ENCODE measurements around the gene DDX60. TPM values are rescaled to one million over a fixed set of nuclear protein-coding genes. Genes with fewer than 3 reads are reported as not detected.
"Not testable (repeated sequence)": the region's sequence is repeated elsewhere in the genome, so short reads cannot be mapped to it uniquely, and the experiment has no call there.

Gene DDX60
- total RNA-seq, 1 experiment from 2014 or later = 3.3 TPM

DNA sequence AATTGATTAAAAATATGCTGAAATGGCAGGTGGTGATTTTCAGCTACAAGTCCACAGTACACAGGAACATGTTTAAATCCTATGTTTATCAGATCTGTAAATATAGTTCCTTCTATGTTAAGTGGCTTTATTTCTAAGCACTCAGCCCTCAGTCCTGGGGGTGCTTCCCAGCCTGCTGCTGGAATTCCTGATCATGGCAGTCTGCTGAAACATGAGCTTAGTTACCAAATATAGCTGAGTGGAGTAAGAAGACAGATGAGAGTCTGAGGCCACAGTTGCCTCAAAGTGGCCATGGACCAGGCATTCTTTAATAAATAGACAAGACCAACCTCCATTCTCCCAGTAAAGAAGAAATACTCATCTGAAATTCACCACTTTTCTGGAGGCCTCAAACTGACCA is 17.1 kb upstream of the DDX60 start:
- no peak for DNase-seq (ENCODE audit: low spot score)
- CTCF ChIA-PET = no interaction called here
- Histone ChIP-seq H3K4me1 (ENCODE audit: insufficient read depth, low read length, poor library complexity, severe bottlenecking) (no peaks in the 10 kb centered on the region), H3K27me3 (replicated peaks; ENCODE audit: insufficient read depth, low read depth, low read length, poor library complexity) (no peaks in the 10 kb centered on the region), H3K27ac (ENCODE audit: low read depth, low read length, poor library complexity, severe bottlenecking) (no peak overlapping the region), H3K36me3 (ENCODE audit: insufficient read depth, low read length, poor library complexity, severe bottlenecking) (no peaks in the 10 kb centered on the region), H3K9me3 (ENCODE audit: low read depth, low read length, poor library complexity, severe bottlenecking) (no peaks in the 10 kb centered on the region), H3K4me3 (ENCODE audit: low read depth, low read length, poor library complexity, severe bottlenecking) (no peak overlapping the region)
- intact Hi-C loops (cut with micrococcal nuclease; ENCODE audit: unreplicated experiment) = no loop called here
- TF ChIP-seq EZH2 (IDR thresholded peaks at IDR 0.05; ENCODE audit: borderline replicate concordance, low read depth, low read length, poor library complexity, severe bottlenecking) = no peak
- TF ChIP-seq, protein P1, sequence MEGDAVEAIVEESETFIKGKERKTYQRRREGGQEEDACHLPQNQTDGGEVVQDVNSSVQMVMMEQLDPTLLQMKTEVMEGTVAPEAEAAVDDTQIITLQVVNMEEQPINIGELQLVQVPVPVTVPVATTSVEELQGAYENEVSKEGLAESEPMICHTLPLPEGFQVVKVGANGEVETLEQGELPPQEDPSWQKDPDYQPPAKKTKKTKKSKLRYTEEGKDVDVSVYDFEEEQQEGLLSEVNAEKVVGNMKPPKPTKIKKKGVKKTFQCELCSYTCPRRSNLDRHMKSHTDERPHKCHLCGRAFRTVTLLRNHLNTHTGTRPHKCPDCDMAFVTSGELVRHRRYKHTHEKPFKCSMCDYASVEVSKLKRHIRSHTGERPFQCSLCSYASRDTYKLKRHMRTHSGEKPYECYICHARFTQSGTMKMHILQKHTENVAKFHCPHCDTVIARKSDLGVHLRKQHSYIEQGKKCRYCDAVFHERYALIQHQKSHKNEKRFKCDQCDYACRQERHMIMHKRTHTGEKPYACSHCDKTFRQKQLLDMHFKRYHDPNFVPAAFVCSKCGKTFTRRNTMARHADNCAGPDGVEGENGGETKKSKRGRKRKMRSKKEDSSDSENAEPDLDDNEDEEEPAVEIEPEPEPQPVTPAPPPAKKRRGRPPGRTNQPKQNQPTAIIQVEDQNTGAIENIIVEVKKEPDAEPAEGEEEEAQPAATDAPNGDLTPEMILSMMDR (conservative IDR thresholded peaks at IDR 0.05; ENCODE audit: low read depth, low read length) = no peak
- POLR2A ChIA-PET (ENCODE audit: low non-redundant PET) = no interaction called here
- no TSS peak for BruUV-seq (replicated peaks)

DNA sequence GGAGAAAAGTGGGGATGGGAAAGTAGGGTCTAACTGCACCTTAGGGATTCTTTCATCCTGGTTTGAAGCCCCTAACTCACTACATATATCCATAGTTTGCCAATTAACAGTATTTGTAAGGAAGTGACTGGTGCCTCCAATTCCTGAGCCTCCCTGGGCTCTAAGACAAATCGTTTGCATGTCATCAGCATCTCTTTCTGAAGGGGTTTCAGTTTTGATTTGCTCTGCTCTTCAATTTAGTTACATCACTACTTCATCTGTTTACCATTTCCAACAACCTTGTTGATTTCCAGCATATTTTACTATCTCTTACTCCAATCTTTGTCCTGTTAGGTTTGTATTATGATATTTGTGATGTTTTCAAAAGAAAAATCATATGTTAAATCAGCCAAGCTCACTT is 15.5 kb upstream of the DDX60 start:
- no peaks in the 10 kb centered on the region for H3K36me3 ChIP-seq (ENCODE audit: insufficient read depth, low read length, poor library complexity, severe bottlenecking)
- intact Hi-C loops (cut with micrococcal nuclease; ENCODE audit: unreplicated experiment) = no loop called here
- no peaks in the 10 kb centered on the region for H3K27me3 ChIP-seq (replicated peaks; ENCODE audit: insufficient read depth, low read depth, low read length, poor library complexity)
- ChIA-PET POLR2A (ENCODE audit: low non-redundant PET) (no interaction called here), CTCF (no interaction called here)
- no peaks in the 10 kb centered on the region for H3K4me1 ChIP-seq (ENCODE audit: insufficient read depth, low read length, poor library complexity, severe bottlenecking)
- H3K4me3 ChIP-seq (ENCODE audit: low read depth, low read length, poor library complexity, severe bottlenecking) = no peak overlapping the region
- no peaks in the 10 kb centered on the region for H3K9me3 ChIP-seq (ENCODE audit: low read depth, low read length, poor library complexity, severe bottlenecking)
- no peak for DNase-seq (ENCODE audit: low spot score)
- H3K27ac ChIP-seq (ENCODE audit: low read depth, low read length, poor library complexity, severe bottlenecking) = no peak overlapping the region
- no TSS peak for BruUV-seq (replicated peaks)
- TF ChIP-seq, protein P1 (conservative IDR thresholded peaks at IDR 0.05; ENCODE audit: low read depth, low read length) = no peak
- TF ChIP-seq EZH2 (IDR thresholded peaks at IDR 0.05; ENCODE audit: borderline replicate concordance, low read depth, low read length, poor library complexity, severe bottlenecking) = no peak

DNA sequence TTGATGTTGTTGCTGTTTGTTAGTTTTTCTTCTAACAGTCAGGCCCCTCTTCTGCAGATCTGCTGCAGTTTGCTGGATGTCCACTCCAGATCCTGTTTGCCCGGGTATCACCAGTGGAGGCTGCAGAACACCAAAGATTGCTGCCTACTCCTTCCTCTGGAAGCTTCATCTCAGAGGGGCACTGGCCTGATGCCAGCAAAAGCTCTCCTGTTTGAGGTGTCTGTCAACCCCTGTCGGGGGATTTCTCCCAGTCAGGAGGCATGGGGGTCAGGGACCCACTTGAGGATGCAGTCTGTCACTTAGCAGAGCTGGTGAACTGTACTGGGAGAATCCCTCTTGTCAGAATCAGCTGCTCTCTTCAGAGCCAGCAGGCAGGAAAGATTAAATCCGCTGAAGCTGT is 12.0 kb upstream of the DDX60 start:
- H3K4me3 ChIP-seq (ENCODE audit: low read depth, low read length, poor library complexity, severe bottlenecking); H3K4me1 ChIP-seq (ENCODE audit: insufficient read depth, low read length, poor library complexity, severe bottlenecking); H3K9me3 ChIP-seq (ENCODE audit: low read depth, low read length, poor library complexity, severe bottlenecking); BruUV-seq (replicated peaks); H3K36me3 ChIP-seq (ENCODE audit: insufficient read depth, low read length, poor library complexity, severe bottlenecking); H3K27ac ChIP-seq (ENCODE audit: low read depth, low read length, poor library complexity, severe bottlenecking); intact Hi-C loops (cut with micrococcal nuclease; ENCODE audit: unreplicated experiment); H3K27me3 ChIP-seq (replicated peaks; ENCODE audit: insufficient read depth, low read depth, low read length, poor library complexity); POLR2A ChIA-PET (ENCODE audit: low non-redundant PET); DNase-seq (ENCODE audit: low spot score); CTCF ChIA-PET: not testable (repeated sequence)

DNA sequence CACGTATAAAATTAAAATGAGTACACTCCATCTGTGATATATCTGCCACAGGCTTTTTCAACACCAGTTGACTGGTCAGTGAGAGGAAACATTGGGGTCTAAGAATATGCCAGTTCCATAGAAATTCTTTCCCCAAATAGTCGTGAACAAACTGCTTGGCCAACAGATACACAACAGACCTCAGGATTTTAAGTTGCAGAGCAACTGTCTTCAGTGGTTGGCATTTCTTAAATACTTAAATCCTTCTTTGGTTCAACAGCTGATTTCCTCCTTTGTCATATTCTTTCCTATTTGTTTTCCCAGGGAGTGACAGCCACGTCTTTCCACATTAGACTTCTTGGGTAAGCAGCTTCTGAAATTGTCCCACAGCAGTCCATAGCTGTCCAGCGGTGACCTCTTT is 7.0 kb upstream of the DDX60 start:
- BruUV-seq (replicated peaks) = no TSS peak
- POLR2A ChIA-PET (ENCODE audit: low non-redundant PET) = no interaction called here
- TF ChIP-seq EZH2 (IDR thresholded peaks at IDR 0.05; ENCODE audit: borderline replicate concordance, low read depth, low read length, poor library complexity, severe bottlenecking) = no peak
- TF ChIP-seq, protein P1 (conservative IDR thresholded peaks at IDR 0.05; ENCODE audit: low read depth, low read length) = no peak
- DNase-seq (ENCODE audit: low spot score) = no peak
- Histone ChIP-seq H3K36me3 (ENCODE audit: insufficient read depth, low read length, poor library complexity, severe bottlenecking) (no peaks in the 10 kb centered on the region), H3K9me3 (ENCODE audit: low read depth, low read length, poor library complexity, severe bottlenecking) (no peaks in the 10 kb centered on the region), H3K4me3 (ENCODE audit: low read depth, low read length, poor library complexity, severe bottlenecking) (no peak overlapping the region), H3K27me3 (replicated peaks; ENCODE audit: insufficient read depth, low read depth, low read length, poor library complexity) (no peaks in the 10 kb centered on the region), H3K4me1 (ENCODE audit: insufficient read depth, low read length, poor library complexity, severe bottlenecking) (no peaks in the 10 kb centered on the region), H3K27ac (ENCODE audit: low read depth, low read length, poor library complexity, severe bottlenecking) (no peak overlapping the region)
- CTCF ChIA-PET = no interaction called here
- intact Hi-C loops (cut with micrococcal nuclease; ENCODE audit: unreplicated experiment) = no loop called here

Data from A673 (cell line).